ENCODE measurements around the gene POLR2A.

- no peak for TF ChIP-seq ATF3 (IDR thresholded peaks at IDR 0.05)
- TF ChIP-seq MAX (IDR thresholded peaks at IDR 0.05) = no peak
- no peak for TF ChIP-seq REST (IDR thresholded peaks at IDR 0.05)
- no peak for TF ChIP-seq TAF1 (conservative IDR thresholded peaks at IDR 0.05)
Measured at GRCh38 chr17:7480089-7480384, 4.1 kb upstream of the POLR2A start.

Measured in liver (tissue), 2 donors.